GM12865 (cell line): ENCODE measurements around the gene CRISP3.
"Not testable (repeated sequence)": the region's sequence is repeated elsewhere in the genome, so short reads cannot be mapped to it uniquely, and the experiment has no call there.

Source experiments
- DNase-seq: peaks from one replicate; pipeline ENCODE4 v3.0.0; 2010; ENCODE audit warnings: low read depth
- H3K4me3 ChIP-seq: 2 replicates; pipeline ENCODE4 v1.5.1; 2011; ENCODE audit warnings: mild to moderate bottlenecking, low read depth, low read length, control low read depth
- TF ChIP-seq, protein P1 (sequence below): IDR thresholded peaks from 2 replicates; pipeline ENCODE4 v1.5.1; 2011; ENCODE audit warnings: low read length, control low read depth, low read depth, inconsistent platforms; ENCODE audit not compliant: insufficient read depth; ENCODE audit errors: missing control alignments

The CRISP3 gene

DNA sequence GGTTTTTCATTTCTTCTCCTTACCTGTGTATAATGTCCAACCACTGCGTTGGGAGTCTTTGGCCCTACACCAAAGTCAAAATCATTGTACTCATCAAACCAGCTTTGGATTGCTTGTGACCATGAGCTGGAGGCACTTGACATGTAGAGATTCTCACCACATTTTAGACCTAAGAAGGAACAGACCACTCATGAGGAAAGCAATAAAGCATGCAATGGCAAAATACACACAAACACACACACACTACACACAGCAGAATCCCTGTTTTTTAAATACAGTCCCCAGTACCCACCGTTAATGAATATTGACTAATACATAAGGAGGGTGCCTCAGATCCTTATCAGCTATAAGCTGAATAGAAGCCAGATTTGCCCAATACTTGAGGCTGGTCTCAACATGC is 10.5 kb downstream of the CRISP3 start:
- DNase-seq = no peak
- TF ChIP-seq, protein P1, sequence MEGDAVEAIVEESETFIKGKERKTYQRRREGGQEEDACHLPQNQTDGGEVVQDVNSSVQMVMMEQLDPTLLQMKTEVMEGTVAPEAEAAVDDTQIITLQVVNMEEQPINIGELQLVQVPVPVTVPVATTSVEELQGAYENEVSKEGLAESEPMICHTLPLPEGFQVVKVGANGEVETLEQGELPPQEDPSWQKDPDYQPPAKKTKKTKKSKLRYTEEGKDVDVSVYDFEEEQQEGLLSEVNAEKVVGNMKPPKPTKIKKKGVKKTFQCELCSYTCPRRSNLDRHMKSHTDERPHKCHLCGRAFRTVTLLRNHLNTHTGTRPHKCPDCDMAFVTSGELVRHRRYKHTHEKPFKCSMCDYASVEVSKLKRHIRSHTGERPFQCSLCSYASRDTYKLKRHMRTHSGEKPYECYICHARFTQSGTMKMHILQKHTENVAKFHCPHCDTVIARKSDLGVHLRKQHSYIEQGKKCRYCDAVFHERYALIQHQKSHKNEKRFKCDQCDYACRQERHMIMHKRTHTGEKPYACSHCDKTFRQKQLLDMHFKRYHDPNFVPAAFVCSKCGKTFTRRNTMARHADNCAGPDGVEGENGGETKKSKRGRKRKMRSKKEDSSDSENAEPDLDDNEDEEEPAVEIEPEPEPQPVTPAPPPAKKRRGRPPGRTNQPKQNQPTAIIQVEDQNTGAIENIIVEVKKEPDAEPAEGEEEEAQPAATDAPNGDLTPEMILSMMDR = no peak
- no peak overlapping the region for H3K4me3 ChIP-seq

DNA sequence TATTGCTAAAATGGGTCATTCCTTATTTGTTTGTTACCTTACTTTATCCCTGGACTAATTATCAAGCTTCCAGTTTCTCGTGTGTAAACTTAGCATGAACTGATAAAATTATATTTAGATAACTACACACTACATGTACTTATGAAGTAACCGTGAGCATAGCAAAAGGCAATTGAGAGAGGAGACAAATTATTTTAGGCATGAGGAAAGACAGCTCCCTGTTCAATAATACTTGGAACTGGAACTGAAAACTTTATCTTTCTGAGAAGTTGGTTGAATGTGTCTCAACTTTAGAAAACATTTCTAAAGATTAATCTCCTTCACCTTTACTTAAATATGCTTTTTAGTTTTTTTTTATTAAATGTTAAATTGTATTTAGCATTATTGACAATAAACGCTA is 11.4 kb downstream of the CRISP3 start:
- TF ChIP-seq, protein P1 = no peak
- H3K4me3 ChIP-seq = no peak overlapping the region
- no peak for DNase-seq

- DNase-seq = no peak
- TF ChIP-seq, protein P1 = no peak
- no peak overlapping the region for H3K4me3 ChIP-seq
Measured at GRCh38 chr6:49730251-49730650, 13.9 kb downstream of the CRISP3 start.

DNA sequence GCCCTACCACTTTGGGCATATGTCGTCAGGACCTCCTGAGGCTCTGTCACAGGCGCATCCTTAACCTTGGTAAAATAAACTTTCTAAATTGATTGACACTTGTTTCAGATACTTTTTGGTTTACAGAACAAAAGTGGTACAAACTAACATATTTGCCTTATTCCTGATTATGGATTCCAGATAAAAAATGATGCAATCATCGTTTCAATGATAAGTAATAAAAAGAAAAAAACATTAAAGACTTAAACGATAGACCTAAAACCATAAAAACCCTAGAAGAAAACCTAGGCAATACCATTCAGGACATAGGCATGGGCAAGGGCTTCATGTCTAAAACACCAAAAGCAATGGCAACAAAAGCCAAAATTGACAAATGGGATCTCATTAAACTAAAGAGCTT is 20.3 kb downstream of the CRISP3 start:
- H3K4me3 ChIP-seq, DNase-seq: not testable (repeated sequence)

DNA sequence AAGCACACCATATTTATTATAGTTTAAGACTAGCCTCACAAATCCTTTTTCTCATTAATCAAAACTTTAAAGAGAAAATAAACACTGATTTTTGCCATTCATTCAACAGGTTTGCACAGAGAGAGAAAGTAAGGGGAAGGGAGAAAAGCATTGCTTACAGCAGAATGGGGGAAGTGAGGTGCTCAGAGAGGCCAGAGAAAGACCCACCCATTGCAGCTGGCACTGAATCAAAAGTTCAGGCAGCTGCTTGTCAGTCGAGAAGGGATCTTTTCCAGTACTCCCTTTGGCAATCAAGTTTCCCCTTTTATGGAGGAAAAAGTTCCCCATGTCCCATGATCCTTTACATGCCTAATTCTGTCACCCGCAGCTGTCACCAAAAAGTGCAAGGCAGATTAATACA is 22.9 kb downstream of the CRISP3 start:
- TF ChIP-seq, protein P1 = no peak
- H3K4me3 ChIP-seq = no peak overlapping the region
- DNase-seq = no peak

- no peak for DNase-seq
- H3K4me3 ChIP-seq = no peak overlapping the region
- TF ChIP-seq, protein P1 = no peak
Measured at GRCh38 chr6:49720372-49720771, 23.8 kb downstream of the CRISP3 start.

- TF ChIP-seq, protein P1 = no peak
- H3K4me3 ChIP-seq = no peak within 1 kb of the TSS
- no peak for DNase-seq
Measured at GRCh38 chr6:49713346-49713745, 30.8 kb downstream of the CRISP3 start, which contains the start of gene CRISP2. Gene CRISP2 (minus strand): TSS chr6:49713543. CDS start chr6:49709196, 4,347 bp downstream.

DNA sequence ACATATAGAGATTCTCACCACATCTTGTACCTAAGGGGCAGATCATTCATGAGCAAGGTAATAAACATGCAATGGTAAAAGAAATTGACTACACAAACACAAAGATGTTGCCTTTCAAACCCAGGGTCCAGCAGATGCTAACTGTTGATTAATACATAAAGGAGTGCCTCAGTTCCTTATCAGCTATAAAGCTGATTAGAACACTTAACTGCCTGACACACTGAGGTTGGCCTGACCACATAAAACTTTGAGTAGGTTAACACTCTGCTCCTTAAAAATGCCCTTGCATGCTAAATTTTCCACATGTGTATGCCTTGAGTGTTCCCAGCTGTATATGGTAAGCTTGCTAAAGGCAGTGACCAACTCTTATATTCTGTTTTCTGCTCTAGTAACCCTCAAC is 45.7 kb downstream of the CRISP3 start:
- H3K4me3 ChIP-seq = no peak overlapping the region
- TF ChIP-seq, protein P1 = no peak
- no peak for DNase-seq
